Measurements from ENCODE around the gene CCL14. TPM values are rescaled to one million over a fixed set of nuclear protein-coding genes. Genes with fewer than 3 reads are reported as not detected.

The CCL14 gene
- total and polyA plus RNA-seq, 2 donors (not counting 1 experiment from before 2014, with no cell fraction given), result not detected

DNA sequence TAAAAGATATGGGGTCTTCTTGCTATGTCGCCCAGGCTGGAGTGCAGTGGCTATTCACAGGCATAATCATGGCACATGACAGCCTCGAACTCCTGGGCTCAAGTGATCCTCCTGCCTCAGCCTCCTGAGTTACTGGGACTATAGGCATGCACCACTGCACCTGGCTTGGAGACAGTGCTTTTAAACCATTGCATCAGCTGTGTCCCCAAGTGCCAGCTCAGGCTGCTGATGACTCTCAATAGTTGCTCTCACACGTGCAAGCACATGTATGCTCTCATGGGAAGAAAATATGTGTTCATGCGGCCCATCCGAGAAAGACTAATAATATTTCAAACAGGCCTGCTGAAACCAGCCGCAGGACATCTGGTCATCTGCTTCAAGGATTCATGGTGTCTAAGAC is 14.0 kb downstream of the CCL14 start:
- Histone ChIP-seq H3K4me3 (replicated peaks in 1 of 4; ENCODE audit: control extremely low read depth in 1 of 4, insufficient read depth in 1 of 4, low read depth in 3 of 4, low read length in 4 of 4) (no peak overlapping the region), H3K4me2 (ENCODE audit: extremely low read depth, insufficient read depth, low read length) (no peak overlapping the region), H3K9me3 (ENCODE audit: control insufficient read depth, insufficient read depth, low read depth, low read length) (no peaks in the 10 kb centered on the region), H3K27me3 (ENCODE audit: control insufficient read depth, insufficient read depth, low read length) (peaks cover 2% of the 10 kb centered on the region), H3K4me1 (ENCODE audit: control insufficient read depth, extremely low read depth, insufficient read depth, low read length) (no peaks in the 10 kb centered on the region), H3K9ac (ENCODE audit: insufficient read depth, low read length) (no peak overlapping the region), H3K27ac (ENCODE audit: insufficient read depth, low read length) (no peak overlapping the region), H2AFZ (ENCODE audit: low read length) (no peak overlapping the region), H3K79me2 (ENCODE audit: control insufficient read depth, insufficient read depth, low read length) (no peaks in the 10 kb centered on the region), H3K36me3 (ENCODE audit: control insufficient read depth, insufficient read depth, low read length) (no peaks in the 10 kb centered on the region), H4K20me1 (ENCODE audit: control insufficient read depth, extremely low read depth, insufficient read depth, low read length) (no peaks in the 10 kb centered on the region)
- DNase-seq (ENCODE audit: low read depth in 2 of 2), result no peak
- TF ChIP-seq, protein P1, sequence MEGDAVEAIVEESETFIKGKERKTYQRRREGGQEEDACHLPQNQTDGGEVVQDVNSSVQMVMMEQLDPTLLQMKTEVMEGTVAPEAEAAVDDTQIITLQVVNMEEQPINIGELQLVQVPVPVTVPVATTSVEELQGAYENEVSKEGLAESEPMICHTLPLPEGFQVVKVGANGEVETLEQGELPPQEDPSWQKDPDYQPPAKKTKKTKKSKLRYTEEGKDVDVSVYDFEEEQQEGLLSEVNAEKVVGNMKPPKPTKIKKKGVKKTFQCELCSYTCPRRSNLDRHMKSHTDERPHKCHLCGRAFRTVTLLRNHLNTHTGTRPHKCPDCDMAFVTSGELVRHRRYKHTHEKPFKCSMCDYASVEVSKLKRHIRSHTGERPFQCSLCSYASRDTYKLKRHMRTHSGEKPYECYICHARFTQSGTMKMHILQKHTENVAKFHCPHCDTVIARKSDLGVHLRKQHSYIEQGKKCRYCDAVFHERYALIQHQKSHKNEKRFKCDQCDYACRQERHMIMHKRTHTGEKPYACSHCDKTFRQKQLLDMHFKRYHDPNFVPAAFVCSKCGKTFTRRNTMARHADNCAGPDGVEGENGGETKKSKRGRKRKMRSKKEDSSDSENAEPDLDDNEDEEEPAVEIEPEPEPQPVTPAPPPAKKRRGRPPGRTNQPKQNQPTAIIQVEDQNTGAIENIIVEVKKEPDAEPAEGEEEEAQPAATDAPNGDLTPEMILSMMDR (conservative IDR thresholded peaks at IDR 0.05 in 1 of 2, IDR thresholded peaks at IDR 0.05 in 1 of 2; ENCODE audit: low read depth in 1 of 2, low read length in 2 of 2), result no peak
- no peak for TF ChIP-seq EZH2 (IDR thresholded peaks at IDR 0.05; ENCODE audit: low read length, missing control alignments)

DNA sequence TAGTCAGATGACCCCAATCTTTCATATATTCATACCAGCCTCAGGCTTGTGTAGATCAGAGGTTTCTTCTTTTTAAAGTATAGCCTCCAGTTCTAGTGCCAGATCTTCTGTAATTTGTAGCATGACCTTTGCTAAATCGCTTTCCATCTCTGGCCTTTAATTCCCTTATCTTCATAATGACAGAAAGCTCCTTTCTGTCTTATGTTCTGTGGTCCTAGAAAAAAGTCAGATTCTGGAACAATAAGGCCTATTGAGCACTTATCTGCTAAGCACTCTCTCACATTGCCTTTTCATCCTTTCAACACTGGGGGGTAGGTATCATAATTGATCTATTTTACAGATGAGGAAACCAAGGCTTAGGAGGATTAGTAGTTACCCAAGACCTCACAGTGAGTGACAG is 14.5 kb downstream of the CCL14 start:
- no peaks in the 10 kb centered on the region for H4K20me1 ChIP-seq (ENCODE audit: control insufficient read depth, extremely low read depth, insufficient read depth, low read length)
- H3K79me2 ChIP-seq (ENCODE audit: control insufficient read depth, insufficient read depth, low read length), result no peaks in the 10 kb centered on the region
- no peak overlapping the region for H3K27ac ChIP-seq (ENCODE audit: insufficient read depth, low read length)
- no peak for DNase-seq (ENCODE audit: low read depth in 2 of 2)
- no peaks in the 10 kb centered on the region for H3K36me3 ChIP-seq (ENCODE audit: control insufficient read depth, insufficient read depth, low read length)
- no peak overlapping the region for H3K4me2 ChIP-seq (ENCODE audit: extremely low read depth, insufficient read depth, low read length)
- no peak for TF ChIP-seq EZH2 (IDR thresholded peaks at IDR 0.05; ENCODE audit: low read length, missing control alignments)
- TF ChIP-seq, protein P1 (conservative IDR thresholded peaks at IDR 0.05 in 1 of 2, IDR thresholded peaks at IDR 0.05 in 1 of 2; ENCODE audit: low read depth in 1 of 2, low read length in 2 of 2), result no peak
- no peaks in the 10 kb centered on the region for H3K4me1 ChIP-seq (ENCODE audit: control insufficient read depth, extremely low read depth, insufficient read depth, low read length)
- no peak overlapping the region for H2AFZ ChIP-seq (ENCODE audit: low read length)
- H3K27me3 ChIP-seq (ENCODE audit: control insufficient read depth, insufficient read depth, low read length), result peaks cover 2% of the 10 kb centered on the region
- H3K9ac ChIP-seq (ENCODE audit: insufficient read depth, low read length), result no peak overlapping the region
- H3K4me3 ChIP-seq (replicated peaks in 1 of 4; ENCODE audit: control extremely low read depth in 1 of 4, insufficient read depth in 1 of 4, low read depth in 3 of 4, low read length in 4 of 4), result no peak overlapping the region
- no peaks in the 10 kb centered on the region for H3K9me3 ChIP-seq (ENCODE audit: control insufficient read depth, insufficient read depth, low read depth, low read length)

DNA sequence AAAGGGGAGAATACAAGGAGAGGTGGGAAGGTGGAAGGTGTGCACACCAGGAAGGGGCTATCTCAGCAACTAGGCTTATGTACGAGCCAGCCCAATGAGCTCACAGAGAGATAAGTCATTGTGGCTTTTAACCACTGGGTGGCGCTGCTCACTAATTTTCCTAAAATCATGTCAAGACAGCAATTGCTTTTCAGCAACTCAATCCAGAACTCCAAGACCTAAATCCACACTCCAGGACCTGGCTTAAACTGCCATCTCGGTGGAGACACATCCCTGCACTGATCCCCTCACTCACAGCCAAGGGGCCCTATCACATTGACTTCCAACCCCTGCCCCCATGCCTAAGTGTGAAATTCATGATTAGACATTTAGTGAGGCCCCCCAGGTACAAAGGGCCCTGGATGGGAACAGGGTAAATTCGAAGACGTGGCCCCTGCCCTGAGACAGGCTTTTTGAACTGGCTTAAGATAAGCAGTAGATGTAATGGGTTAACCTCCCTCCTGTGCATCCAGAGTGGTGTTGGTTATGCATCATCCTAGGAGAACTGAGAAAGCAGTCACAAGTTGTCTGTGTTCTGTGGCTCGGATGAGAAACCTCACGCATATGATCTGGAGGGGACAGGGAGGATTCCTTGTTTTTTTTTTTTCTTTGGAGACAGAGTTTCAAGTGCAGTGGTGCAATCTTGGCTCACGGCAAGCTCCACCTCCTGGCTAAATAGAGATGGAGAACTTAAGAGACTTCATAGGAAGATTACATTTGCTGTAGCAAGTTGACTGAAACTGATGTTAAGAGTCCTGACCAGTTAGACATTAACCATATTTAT is 16.8 kb downstream of the CCL14 start:
- TF ChIP-seq, protein P1 (conservative IDR thresholded peaks at IDR 0.05 in 1 of 2, IDR thresholded peaks at IDR 0.05 in 1 of 2; ENCODE audit: low read depth in 1 of 2, low read length in 2 of 2), result peak; percentile 64 to 75
- TF ChIP-seq EZH2 (IDR thresholded peaks at IDR 0.05; ENCODE audit: low read length, missing control alignments), result no peak
- Histone ChIP-seq H3K9ac (ENCODE audit: insufficient read depth, low read length) (no peak overlapping the region), H3K4me3 (replicated peaks in 1 of 4; ENCODE audit: control extremely low read depth in 1 of 4, insufficient read depth in 1 of 4, low read depth in 3 of 4, low read length in 4 of 4) (no peak overlapping the region), H3K27ac (ENCODE audit: insufficient read depth, low read length) (no peak overlapping the region), H3K9me3 (ENCODE audit: control insufficient read depth, insufficient read depth, low read depth, low read length) (no peaks in the 10 kb centered on the region), H3K4me2 (ENCODE audit: extremely low read depth, insufficient read depth, low read length) (no peak overlapping the region), H3K79me2 (ENCODE audit: control insufficient read depth, insufficient read depth, low read length) (no peaks in the 10 kb centered on the region), H2AFZ (ENCODE audit: low read length) (no peak overlapping the region), H3K27me3 (ENCODE audit: control insufficient read depth, insufficient read depth, low read length) (peaks cover 2% of the 10 kb centered on the region), H3K4me1 (ENCODE audit: control insufficient read depth, extremely low read depth, insufficient read depth, low read length) (no peaks in the 10 kb centered on the region), H3K36me3 (ENCODE audit: control insufficient read depth, insufficient read depth, low read length) (no peaks in the 10 kb centered on the region), H4K20me1 (ENCODE audit: control insufficient read depth, extremely low read depth, insufficient read depth, low read length) (no peaks in the 10 kb centered on the region)
- peak; percentile 57 to 81 for DNase-seq (ENCODE audit: low read depth in 2 of 2)

Data from fibroblast of lung (primary cell).